GM21423 (cell line): ENCODE results near the gene TCAP.

Source experiments
- ATAC-seq: cut with Tn5 transposase; IDR thresholded peaks from one replicate; pipeline ENCODE4 v1.9.1; 2021; ENCODE audit warnings: mild to moderate bottlenecking, moderate library complexity; ENCODE audit not compliant: unreplicated experiment

TCAP gene

DNA sequence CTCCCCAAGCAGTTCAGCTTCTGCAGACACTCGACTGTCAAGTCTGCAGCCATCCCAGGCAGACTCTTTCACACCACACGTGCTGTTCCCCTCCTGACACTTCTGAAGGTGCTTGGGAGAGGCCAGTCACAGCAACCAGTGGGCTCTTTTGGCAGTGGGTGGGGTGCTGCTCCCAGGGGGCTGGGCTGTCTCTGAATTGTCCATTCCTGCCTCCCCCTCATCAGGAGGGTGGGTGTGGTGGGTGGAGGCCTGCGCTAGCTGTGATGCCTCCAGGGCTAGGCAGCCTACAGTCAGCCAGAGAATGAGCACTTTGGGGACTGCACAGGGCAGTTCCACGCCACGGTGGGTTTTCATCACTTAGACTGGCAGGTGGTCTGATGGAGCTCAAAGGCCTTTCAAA, 17.9 kb upstream of the TCAP start:
- ATAC-seq = no peak

DNA sequence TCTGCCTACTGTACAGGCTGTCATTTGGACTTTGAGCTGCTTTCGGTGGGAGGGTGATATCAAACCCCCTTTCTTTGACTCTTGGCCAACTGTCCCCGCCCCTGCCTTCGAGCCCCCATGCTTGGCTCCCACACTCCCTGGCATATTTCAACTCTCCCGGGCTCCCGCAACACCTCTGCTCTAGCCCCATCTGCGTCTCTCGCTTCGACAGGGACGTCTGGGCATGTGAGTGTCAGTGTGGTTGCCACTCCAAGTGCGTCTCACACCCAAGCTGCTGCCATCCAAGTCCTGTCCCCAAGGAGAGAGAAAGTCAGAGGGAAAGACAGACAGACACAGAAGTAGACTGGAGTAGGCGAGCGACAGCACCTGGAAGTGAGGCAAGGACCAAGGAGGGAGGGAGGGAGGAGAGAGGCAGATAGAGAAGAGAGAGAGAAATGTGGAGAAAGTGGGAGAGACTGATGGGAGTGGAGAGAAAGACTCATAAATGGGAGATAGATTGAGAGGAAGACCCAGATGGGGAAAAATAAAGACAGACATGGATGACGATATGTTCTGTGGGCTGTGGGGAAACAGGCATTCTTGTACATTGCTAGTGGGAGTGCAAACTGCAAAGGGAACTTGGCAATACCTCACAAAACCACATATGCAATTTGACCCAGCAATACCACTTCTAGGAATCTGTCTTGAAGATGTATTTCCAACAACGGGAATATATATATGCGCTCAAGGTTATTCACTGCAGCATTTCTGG, 16.4 kb upstream of the TCAP start:
- ATAC-seq = no peak

DNA sequence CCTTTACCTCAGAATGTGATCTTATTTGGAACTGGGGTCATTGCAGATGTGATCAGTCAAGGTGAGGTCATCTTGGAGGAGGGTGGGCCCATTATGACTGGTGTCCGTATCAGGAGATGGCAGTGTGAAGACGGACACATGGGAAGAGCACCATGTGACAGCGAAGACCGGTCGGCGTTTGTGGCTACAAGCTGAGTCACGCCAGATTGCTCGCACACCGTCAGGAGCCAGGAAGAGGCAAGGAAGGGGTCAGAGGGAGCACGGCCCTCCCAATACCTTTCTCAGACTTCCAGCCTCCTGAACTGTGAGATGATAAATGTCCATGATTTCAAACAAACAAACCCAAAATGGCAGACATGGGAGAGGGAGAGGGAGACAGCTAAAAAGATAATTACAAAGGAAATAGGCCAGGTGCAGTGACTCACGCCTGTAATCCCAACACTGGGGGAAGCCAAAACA, 15.0 kb upstream of the TCAP start:
- no peak for ATAC-seq

DNA sequence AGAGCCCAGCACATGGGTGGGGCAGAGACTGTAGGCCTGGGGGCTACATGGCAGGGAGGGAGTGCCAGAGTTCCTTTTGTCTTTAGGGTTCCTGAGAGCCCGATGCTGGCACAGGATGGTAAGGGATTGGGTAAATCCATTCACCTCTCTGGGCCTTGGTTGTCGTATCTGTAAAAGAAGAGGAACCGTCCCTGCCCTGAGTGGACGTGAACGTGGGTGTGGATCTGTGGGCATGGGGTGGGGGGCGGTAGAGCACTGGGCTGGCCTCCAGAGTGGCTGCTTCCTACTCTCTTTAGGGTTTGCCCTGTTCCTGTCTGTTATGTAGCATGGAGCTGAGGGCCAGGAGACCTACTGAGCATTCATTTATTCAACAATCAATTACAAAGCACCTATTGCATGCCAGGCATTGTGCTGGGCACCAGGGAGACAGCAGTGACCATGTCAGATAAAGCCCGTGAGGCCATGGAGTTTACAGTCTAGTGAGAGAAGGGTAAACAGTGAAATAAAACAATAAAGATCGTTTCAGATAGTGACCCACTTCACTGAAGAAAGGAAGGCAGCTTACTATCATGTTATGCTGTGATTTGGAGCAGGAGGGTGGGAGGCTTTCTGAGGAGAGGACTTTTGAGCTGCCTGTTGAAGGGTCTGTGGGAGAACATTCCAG, 13.1 kb upstream of the TCAP start:
- ATAC-seq = no peak

DNA sequence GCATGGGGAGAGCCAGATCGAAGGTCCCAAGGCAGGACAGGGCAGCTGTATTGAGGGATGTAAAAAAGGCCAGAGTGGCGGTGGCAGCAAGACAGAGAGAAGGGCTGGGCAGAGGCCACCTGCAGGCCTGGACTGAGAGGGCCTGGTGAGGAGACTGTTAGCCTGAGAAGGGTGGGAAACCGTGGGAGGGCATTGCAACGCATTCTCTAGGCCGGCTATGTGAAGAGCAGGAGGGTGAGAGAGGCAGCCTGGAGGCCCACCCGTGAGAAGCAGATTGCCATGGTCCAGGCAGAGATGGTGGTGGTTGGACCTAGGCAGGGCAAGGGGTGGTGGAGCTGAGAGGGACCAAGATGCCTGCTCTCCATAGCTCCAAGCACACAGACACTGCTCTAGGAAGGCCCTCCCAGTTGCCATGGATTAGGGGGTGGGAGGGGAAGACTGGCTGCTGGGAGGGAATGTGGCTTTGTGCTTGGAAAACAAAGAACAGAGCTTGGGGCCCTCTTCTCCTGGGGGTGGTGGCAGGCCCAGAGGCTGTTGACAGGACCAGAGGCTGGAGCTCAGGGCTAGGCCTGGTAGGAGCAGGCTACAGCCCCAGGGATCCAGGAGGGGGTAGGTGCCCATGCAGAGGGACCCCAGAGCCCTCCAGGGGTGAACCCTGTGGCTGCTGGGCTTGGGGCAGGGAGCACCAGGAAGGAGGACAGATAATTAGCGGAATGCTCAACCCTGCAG, 12.4 kb upstream of the TCAP start:
- no peak for ATAC-seq

DNA sequence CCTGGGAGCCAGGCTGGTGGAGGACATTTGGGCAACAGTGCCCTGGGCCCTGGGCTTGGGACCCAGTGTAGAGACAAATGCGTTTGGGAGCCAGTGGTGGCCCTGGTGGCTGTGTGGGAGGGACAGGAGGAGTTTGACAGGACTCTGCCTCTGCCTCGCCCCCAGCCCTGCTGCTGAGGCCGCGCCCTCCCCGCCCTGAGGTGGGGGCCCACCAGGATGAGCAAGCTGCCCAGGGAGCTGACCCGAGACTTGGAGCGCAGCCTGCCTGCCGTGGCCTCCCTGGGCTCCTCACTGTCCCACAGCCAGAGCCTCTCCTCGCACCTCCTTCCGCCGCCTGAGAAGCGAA, 11.9 kb upstream of the TCAP start:
- ATAC-seq = no peak

DNA sequence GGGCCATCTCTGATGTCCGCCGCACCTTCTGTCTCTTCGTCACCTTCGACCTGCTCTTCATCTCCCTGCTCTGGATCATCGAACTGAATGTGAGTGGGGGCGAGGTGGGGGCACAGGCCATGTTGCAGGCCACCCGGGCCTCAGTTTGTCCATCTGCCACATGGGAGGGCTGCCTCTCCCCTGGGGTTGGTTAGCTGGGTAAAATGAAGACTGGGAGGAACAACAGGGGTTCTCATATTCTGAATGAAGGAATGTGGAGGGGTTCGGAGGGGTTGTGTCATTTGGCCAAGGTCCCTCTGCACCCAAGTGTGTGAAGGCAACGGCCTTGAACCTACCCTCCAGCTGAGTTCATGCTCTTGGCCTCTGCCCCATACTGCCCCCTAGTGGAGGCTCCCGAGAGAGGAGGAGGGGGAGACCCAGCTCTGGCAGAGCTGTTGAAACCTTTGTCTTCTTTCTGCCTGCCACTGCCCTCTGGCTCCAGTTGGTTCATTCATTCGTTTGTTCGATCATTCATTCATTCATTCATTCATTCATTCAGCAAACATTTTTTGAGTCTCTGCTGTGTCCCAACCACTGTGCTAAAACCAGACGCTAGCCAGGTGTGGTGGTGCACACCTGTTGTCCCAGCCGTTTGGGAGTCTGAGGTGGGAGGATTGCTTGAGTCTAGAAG, 11.4 kb upstream of the TCAP start:
- ATAC-seq = no peak

DNA sequence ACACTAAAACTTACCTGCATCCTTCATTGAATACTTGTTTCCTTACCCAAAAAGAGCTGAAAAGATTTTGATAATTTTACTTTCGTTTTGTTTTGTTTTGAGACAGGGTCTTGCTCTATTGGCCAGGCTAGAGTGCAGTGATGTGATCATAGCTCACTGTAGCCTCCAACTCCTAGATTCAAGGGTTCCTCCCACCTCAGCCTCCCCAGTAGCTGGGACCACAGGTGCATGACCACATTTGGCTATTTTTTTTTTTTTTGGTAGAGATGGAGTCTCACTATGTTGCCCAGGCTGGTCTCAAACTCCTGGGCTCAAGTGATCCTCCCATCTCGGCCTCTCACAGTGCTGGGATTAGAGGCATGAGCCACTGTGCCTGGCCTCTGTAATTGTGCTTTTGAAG, 10.0 kb upstream of the TCAP start:
- ATAC-seq = no peak

DNA sequence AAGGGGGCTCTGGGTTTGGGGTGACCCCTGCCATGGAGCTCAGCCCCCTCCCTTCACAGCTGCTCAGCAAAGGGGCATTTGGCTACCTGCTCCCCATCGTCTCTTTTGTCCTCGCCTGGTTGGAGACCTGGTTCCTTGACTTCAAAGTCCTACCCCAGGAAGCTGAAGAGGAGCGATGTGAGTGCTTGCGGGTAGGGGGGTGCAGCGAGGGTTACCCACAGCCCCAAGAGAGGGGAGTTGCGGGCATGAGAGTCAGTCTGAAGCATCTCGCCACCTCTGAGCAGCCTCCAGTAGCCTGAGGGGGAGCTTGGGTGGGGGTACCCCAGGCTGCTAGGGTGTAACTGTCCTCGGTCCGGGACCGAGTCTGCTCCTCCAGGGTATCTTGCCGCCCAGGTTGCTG, 6.8 kb upstream of the TCAP start:
- ATAC-seq = no peak

DNA sequence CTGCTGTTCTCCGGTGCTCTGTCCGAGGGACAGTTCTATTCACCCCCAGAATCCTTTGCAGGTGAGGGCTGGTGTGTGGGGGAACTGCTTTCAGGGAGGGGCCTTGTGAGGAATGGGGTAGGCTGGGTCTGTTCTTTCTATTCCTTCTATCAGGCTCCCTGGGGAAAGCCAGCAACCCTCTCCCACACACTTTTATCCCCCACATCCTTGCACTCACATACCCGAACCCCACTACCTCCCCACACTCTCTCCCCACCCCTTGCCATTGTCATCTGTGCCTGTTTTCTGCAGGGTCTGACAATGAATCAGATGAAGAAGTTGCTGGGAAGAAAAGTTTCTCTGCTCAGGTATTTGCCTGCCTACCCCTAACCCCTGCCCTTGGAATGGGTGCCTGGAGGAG, 6.4 kb upstream of the TCAP start:
- ATAC-seq = no peak

DNA sequence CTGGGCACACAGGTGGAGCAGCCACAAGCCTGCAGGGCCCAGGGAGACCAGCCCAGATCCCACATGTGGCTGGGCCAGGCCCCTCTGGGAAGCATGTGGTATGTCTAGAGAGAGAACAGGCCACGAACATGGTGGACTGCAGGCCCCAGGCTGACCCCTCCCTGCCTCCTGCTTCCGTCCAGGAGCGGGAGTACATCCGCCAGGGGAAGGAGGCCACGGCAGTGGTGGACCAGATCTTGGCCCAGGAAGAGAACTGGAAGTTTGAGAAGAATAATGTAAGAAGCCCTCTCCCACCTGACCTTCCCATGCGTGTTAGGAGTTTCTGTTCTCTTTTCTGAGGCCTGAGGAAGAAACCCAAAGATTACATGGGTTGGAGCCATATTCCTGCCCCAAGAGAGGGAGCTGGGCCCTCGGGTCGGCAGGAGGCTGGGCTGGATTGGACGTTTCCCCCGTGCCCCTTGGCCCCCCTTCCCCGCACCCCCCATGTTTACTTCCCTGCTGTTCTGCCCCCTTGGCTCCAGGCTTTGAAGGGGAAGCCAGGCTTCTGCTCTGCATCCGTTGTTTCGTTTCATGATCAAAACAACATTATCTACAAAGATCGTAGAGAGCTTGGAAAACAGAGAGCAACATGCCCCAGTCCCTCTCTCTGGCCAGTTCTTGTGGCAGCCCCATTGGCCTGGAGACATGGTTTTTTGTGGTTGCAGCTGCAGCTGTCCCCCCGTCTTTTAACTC, 5.7 kb upstream of the TCAP start:
- ATAC-seq = no peak

DNA sequence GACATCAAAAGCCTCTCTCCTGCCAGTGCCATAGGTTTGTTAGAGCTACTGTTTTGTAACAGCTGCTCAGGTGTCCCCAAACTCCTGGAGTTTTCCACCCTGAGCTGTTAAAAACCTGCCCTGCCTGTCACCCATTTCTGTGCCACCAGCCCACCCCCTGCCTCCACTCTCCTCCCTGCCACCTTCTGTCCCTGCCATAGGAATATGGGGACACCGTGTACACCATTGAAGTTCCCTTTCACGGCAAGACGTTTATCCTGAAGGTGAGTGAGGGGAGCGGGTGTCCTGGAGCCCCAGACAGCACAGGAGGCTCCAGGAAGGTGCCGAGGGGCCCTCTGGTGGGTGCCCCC, 5.2 kb upstream of the TCAP start:
- no peak for ATAC-seq

DNA sequence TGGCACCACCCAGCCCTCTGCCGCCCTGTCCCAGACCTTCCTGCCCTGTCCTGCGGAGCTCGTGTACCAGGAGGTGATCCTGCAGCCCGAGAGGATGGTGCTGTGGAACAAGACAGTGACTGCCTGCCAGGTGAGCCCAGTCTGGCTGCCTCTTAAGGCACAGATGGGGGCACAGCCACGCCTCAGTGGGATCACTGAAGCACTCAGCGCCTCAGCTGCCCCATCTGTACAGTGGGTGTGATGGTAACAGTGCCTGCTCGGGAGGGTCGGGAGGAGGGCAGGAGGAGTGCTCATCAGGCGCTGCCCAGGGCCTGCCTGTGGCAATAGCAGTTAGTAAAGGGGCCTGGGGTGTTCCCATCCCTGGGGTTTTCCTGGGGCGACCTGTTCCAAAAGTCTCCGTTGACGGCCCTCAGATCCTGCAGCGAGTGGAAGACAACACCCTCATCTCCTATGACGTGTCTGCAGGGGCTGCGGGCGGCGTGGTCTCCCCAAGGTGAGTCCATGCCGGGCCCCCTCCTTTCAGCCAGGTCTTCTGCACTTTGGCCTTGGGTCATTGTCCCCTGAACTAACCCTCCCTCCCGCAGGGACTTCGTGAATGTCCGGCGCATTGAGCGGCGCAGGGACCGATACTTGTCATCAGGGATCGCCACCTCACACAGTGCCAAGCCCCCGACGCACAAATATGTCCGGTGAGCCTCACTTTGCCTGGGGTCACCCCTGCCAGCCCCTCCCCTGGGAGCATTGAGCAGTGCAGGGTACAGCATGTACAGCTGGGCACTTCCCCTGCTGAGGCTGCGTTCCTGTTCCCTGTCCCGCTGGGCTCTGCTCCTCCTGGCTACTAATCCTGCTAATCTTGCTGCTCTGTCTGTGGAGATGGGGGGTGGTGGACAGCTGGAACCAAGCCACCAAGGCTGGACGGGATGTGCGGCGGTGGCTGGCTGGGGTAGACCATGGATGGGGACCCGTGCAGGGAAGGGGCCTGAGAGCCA, 4.5 kb upstream of the TCAP start:
- no peak for ATAC-seq

DNA sequence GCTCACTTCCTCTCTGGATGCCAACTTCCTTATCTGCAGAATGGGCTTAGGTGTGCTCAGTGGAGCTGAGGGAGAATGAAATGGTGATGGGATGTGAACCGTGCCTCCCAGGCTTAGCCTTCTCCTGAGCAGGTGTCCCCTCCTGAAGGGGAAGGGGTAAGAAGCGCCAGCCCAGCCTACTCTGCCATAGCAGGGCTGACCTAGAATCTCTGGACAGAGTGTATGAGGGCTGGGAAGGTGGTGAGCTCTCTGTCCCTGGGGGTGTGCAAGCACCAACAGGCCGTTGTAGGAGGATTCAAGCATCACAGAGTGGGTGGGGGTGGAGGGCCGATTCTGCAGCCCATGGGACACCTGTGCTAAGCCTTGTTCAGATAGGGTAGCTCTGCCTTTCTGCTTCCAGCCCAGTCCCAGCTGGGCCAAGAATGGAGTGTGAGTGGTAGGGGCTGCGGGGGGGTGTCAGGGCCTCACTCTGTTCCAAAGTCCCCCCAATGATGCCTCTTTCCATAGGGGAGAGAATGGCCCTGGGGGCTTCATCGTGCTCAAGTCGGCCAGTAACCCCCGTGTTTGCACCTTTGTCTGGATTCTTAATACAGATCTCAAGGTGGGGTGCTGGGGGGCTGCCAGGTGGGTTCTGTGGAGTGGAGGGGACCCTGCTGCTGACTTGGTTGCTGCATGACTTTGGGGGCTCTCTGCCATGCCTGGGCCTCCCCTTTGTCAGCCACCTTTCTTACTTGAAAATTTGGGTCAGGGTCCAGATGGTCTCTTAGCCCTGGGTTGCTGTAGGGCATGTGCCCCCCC, 3.2 kb upstream of the TCAP start:
- no peak for ATAC-seq

DNA sequence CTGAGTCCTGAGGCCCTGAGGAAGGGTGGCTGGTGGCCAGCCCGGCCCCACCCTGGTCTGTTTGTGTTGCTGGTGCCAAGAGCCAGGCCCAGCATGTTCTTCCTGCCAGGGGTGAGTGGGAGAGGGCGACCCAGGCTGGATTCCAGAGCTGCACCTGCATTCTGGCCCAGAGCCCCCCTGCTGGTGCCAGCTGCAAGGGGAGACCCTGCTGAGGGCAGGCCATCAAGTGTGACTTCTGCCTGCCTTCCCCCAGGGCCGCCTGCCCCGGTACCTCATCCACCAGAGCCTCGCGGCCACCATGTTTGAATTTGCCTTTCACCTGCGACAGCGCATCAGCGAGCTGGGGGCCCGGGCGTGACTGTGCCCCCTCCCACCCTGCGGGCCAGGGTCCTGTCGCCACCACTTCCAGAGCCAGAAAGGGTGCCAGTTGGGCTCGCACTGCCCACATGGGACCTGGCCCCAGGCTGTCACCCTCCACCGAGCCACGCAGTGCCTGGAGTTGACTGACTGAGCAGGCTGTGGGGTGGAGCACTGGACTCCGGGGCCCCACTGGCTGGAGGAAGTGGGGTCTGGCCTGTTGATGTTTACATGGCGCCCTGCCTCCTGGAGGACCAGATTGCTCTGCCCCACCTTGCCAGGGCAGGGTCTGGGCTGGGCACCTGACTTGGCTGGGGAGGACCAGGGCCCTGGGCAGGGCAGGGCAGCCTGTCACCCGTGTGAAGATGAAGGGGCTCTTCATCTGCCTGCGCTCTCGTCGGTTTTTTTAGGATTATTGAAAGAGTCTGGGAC, 2.4 kb upstream of the TCAP start:
- ATAC-seq = no peak

DNA sequence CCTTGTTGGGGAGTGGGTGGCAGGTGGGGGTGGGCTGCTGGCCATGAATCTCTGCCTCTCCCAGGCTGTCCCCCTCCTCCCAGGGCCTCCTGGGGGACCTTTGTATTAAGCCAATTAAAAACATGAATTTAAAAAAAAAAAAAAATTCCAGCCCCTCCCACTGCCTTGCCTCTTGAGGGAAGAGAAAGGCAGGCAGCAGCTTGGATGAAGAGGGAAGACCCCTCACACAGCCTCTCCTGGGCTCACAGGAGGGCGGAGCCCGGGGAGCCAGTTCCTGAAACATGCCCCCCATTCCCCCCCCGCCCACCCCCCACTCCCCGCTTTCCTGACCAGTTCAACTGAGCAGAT, 1.8 kb upstream of the TCAP start:
- ATAC-seq = no peak

DNA sequence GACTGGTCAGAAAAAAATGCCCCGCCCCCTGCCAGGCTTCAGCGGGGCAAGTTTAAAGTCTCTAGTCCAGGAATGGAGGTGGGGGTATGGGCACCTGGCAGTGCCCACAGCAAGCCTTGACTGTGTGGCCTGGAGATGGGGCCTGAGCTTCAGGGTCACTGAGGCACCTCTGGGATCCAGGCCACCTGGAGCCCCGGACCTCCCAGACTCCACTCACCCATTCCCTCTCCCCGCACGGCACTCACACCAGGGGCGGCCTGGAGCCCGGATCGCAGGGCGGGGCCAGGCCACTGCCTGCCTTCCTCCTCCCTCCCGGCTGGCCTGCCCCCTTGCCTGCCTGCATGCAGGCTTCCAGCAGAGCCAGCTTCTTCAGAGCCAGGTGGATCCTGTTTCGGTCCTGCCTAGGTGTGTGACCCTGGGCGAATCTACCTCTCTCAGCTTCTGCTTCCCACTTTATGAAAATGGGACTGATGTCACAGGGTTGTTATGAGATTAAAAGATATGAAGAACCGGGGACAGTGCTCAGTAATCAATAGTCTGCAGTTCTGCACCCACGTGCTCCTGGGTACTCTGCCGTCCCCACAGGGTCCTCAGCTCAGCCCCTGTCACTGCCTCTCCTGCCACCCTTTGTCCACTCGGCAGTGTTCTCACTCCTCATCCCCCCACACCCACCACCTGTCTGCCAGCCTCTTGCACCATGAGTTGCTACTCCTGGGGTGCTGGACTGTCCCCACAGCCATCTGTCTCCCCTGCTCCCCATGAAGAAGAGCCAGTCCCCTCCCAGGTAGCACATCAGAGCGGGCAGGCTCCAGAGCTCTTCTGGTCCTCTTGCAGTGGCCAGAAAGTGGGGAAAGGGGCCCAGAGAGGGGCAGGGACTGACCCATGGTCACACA, 1.2 kb upstream of the TCAP start:
- no peak for ATAC-seq
